Measurements from ENCODE around the gene PRRT3. TPM values are rescaled to one million over a fixed set of nuclear protein-coding genes. Genes with fewer than 3 reads are reported as not detected.
"Not testable (repeated sequence)": the region's sequence is repeated elsewhere in the genome, so short reads cannot be mapped to it uniquely, and the experiment has no call there.

The PRRT3 gene
- total and polyA plus RNA-seq, 2 donors = 1.4 to 1.6 TPM

DNA sequence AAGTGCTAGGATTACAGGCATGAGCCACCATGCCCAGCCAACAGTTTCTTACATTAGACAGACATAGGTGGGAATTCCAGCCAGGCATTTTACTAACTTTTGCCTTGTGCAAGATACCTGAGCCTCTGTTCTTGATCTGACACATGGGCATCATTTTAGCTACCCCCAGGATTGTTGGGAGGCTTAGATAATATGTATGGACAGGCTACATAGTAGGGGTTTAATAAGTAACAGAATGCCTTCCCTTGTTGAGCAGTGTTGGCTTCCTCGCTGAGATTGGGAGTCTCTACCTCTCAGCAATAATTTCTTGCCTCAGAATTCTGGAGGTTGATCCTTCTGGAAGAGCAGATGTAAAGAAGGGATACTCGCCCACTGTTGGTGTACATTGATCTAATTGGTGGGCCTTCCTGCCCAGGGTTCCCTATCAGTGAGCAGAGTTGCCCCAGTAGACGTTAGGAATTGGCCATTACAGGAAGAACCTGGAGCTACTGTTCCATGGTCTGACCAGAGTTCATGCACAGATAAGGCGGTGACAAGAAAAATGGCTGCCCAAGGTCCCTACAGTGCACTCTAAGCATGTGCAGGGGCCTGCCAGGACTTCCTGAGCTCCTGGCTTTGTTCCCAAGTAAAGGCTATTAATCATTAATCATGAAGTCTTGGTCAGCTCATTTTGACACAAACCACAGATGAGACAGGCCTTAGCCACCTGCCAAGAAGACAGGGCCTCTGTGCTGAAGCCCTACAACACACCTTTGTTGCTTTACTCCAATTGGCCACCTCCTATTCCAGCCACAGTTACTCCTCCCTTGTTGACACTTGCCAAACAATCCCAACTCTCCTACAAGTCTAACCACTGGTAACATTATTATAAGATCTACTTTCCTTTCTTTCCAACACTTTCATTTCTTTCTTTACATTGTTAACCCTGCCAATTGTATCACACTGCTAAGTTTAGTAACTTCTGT, 54.5 kb downstream of the PRRT3 start:
- H3K4me1 ChIP-seq (ENCODE audit: control insufficient read depth in 2 of 2, insufficient read depth in 2 of 2, low read length in 2 of 2) = peaks cover 13 to 34% of the 10 kb centered on the region in 2 donors
- H3K4me3 ChIP-seq (ENCODE audit: low read length in 2 of 2) = no peak overlapping the region
- WGBS = 79% methylated on average over 4 of the region's 4 CpGs
- H3K9me3 ChIP-seq (ENCODE audit: control insufficient read depth in 2 of 2, insufficient read depth in 1 of 2, low read length in 1 of 2) = no peaks in the 10 kb centered on the region
- no peak for DNase-seq (ENCODE audit: low read depth in 6 of 9, low spot score in 9 of 9)
- peaks cover 7 to 15% of the 10 kb centered on the region in 2 donors for H3K36me3 ChIP-seq (ENCODE audit: control insufficient read depth in 2 of 2, insufficient read depth in 2 of 2, low read length in 1 of 2)
- H3K27ac ChIP-seq (ENCODE audit: low read depth in 1 of 2, low read length in 1 of 2) = peak overlapping the region in 1 of 2 donors; percentile 51
- no peaks in the 10 kb centered on the region for H3K27me3 ChIP-seq (ENCODE audit: control insufficient read depth in 2 of 2, insufficient read depth in 1 of 2, low read length in 1 of 2)

- peaks cover 7 to 18% of the 10 kb centered on the region in 2 donors for H3K36me3 ChIP-seq (ENCODE audit: control insufficient read depth in 2 of 2, insufficient read depth in 2 of 2, low read length in 1 of 2)
- not testable (repeated sequence) for DNase-seq (ENCODE audit: low read depth in 6 of 9, low spot score in 9 of 9); H3K4me3 ChIP-seq (ENCODE audit: low read length in 2 of 2); H3K9me3 ChIP-seq (ENCODE audit: control insufficient read depth in 2 of 2, insufficient read depth in 1 of 2, low read length in 1 of 2); H3K27me3 ChIP-seq (ENCODE audit: control insufficient read depth in 2 of 2, insufficient read depth in 1 of 2, low read length in 1 of 2); H3K27ac ChIP-seq (ENCODE audit: low read depth in 1 of 2, low read length in 1 of 2)
- WGBS = 98% methylated on average over 10 of the region's 10 CpGs
- peaks cover 5 to 29% of the 10 kb centered on the region in 2 donors for H3K4me1 ChIP-seq (ENCODE audit: control insufficient read depth in 2 of 2, insufficient read depth in 2 of 2, low read length in 2 of 2)
Observed at GRCh38 chr3:9896755-9897407, 55.3 kb downstream of the PRRT3 start.

GRCh38 chr3:9895715-9896114, 56.5 kb downstream of the PRRT3 start:
- peaks cover 2 to 24% of the 10 kb centered on the region in 2 donors for H3K4me1 ChIP-seq (ENCODE audit: control insufficient read depth in 2 of 2, insufficient read depth in 2 of 2, low read length in 2 of 2)
- H3K4me3 ChIP-seq (ENCODE audit: low read length in 2 of 2); H3K27ac ChIP-seq (ENCODE audit: low read depth in 1 of 2, low read length in 1 of 2); DNase-seq (ENCODE audit: low read depth in 6 of 9, low spot score in 9 of 9); H3K9me3 ChIP-seq (ENCODE audit: control insufficient read depth in 2 of 2, insufficient read depth in 1 of 2, low read length in 1 of 2); H3K27me3 ChIP-seq (ENCODE audit: control insufficient read depth in 2 of 2, insufficient read depth in 1 of 2, low read length in 1 of 2): not testable (repeated sequence)
- H3K36me3 ChIP-seq (ENCODE audit: control insufficient read depth in 2 of 2, insufficient read depth in 2 of 2, low read length in 1 of 2) = peaks cover 7 to 21% of the 10 kb centered on the region in 2 donors
- over 99% methylated on average over 3 of the region's 3 CpGs for WGBS

Other genes starting within 250 kb of the PRRT3 start
- gene CPNE9, start 248.6 kb downstream of the PRRT3 start, total RNA-seq = 0.14 TPM
- 0.27 TPM for gene CPNE9, start 248.6 kb downstream of the PRRT3 start, polyA plus RNA-seq
- 19.1 TPM for gene BRPF1, start 220.7 kb downstream of the PRRT3 start, total RNA-seq
- gene BRPF1, start 220.7 kb downstream of the PRRT3 start, polyA plus RNA-seq = 11.9 TPM
- 20.7 TPM for gene OGG1, start 202.5 kb downstream of the PRRT3 start, total RNA-seq
- gene OGG1, start 202.5 kb downstream of the PRRT3 start, polyA plus RNA-seq = 16.6 TPM
- gene CAMK1, start 182.5 kb downstream of the PRRT3 start, total RNA-seq = 9.2 TPM
- 11.9 TPM for gene CAMK1, start 182.5 kb downstream of the PRRT3 start, polyA plus RNA-seq
- gene TADA3, start 159.9 kb downstream of the PRRT3 start, total RNA-seq = 43.6 TPM
- gene TADA3, start 159.9 kb downstream of the PRRT3 start, polyA plus RNA-seq = 47.6 TPM
- 187 TPM for gene ARPC4, start 159.3 kb downstream of the PRRT3 start, total RNA-seq
- gene ARPC4, start 159.3 kb downstream of the PRRT3 start, polyA plus RNA-seq = 106 TPM
- 10.4 TPM for gene TTLL3, start 142.1 kb downstream of the PRRT3 start, total RNA-seq
- 84.0 TPM for gene TTLL3, start 142.1 kb downstream of the PRRT3 start, polyA plus RNA-seq
- 25.0 TPM for gene RPUSD3, start 108.4 kb downstream of the PRRT3 start, total RNA-seq
- 25.5 TPM for gene RPUSD3, start 108.4 kb downstream of the PRRT3 start, polyA plus RNA-seq
- gene CIDEC, start 72.2 kb downstream of the PRRT3 start, total RNA-seq = 0.14 TPM
- 0.91 TPM for gene CIDEC, start 72.2 kb downstream of the PRRT3 start, polyA plus RNA-seq
- gene JAGN1, start 61.8 kb downstream of the PRRT3 start, total RNA-seq = 24.2 TPM
- gene JAGN1, start 61.8 kb downstream of the PRRT3 start, polyA plus RNA-seq = 37.5 TPM
- 5.9 TPM for gene IL17RE, start 49.6 kb downstream of the PRRT3 start, total RNA-seq
- gene IL17RE, start 49.6 kb downstream of the PRRT3 start, polyA plus RNA-seq = 3.6 TPM
- gene IL17RC, start 35.3 kb downstream of the PRRT3 start, total RNA-seq = 5.7 TPM
- 17.5 TPM for gene IL17RC, start 35.3 kb downstream of the PRRT3 start, polyA plus RNA-seq
- 19.9 TPM for gene CRELD1, start 18.6 kb downstream of the PRRT3 start, total RNA-seq
- gene CRELD1, start 18.6 kb downstream of the PRRT3 start, polyA plus RNA-seq = 36.4 TPM
- gene EMC3, start 34.4 kb upstream of the PRRT3 start, total RNA-seq = 39.3 TPM
- 35.2 TPM for gene EMC3, start 34.4 kb upstream of the PRRT3 start, polyA plus RNA-seq
- gene FANCD2, start 74.0 kb upstream of the PRRT3 start, total RNA-seq = 25.5 TPM
- gene FANCD2, start 74.0 kb upstream of the PRRT3 start, polyA plus RNA-seq = 6.6 TPM
- not detected for gene FANCD2OS, start 155.8 kb upstream of the PRRT3 start, total RNA-seq
- 0.18 TPM for gene FANCD2OS, start 155.8 kb upstream of the PRRT3 start, polyA plus RNA-seq
- 124 TPM for gene BRK1, start 163.3 kb upstream of the PRRT3 start, total RNA-seq
- gene BRK1, start 163.3 kb upstream of the PRRT3 start, polyA plus RNA-seq = 222 TPM
- 40.8 TPM for gene VHL, start 189.4 kb upstream of the PRRT3 start, total RNA-seq
- 78.0 TPM for gene VHL, start 189.4 kb upstream of the PRRT3 start, polyA plus RNA-seq
- gene IRAK2, start 212.5 kb upstream of the PRRT3 start, total RNA-seq = 3.9 TPM
- gene IRAK2, start 212.5 kb upstream of the PRRT3 start, polyA plus RNA-seq = 3.3 TPM